ENCODE results near the gene PPP2R5A. TPM values are rescaled to one million over a fixed set of nuclear protein-coding genes. Genes with fewer than 3 reads are reported as not detected.
"Not testable (repeated sequence)": the region's sequence is repeated elsewhere in the genome, so short reads cannot be mapped to it uniquely, and the experiment has no call there.

The PPP2R5A gene
- polyA plus RNA-seq, 1 donor = 43.5 TPM

GRCh38 chr1:212286556-212287131 is 1.4 kb downstream of the PPP2R5A start:
- DNase-seq = peak in 1 of 2 donors; percentile 79
- 0% methylated on average over 1 of the region's 17 CpGs for WGBS (ENCODE audit: insufficient coverage, low lambda C conversion rate)
- H3K4me1 ChIP-seq (ENCODE audit: control insufficient read depth, insufficient read depth, low read length) = peaks cover 14% of the 10 kb centered on the region
- no peaks in the 10 kb centered on the region for H3K27me3 ChIP-seq (ENCODE audit: control insufficient read depth, insufficient read depth, low read length)
- no peaks in the 10 kb centered on the region for H3K9me3 ChIP-seq (ENCODE audit: control insufficient read depth, low read depth, low read length)
- no peaks in the 10 kb centered on the region for H3K36me3 ChIP-seq (ENCODE audit: control insufficient read depth, insufficient read depth, low read length)
- peak overlapping the region; percentile 92 for H3K4me3 ChIP-seq (ENCODE audit: low read length)
- peak overlapping the region; percentile 97 for H3K27ac ChIP-seq (ENCODE audit: low read length)

- DNase-seq = peak in 1 of 2 donors; percentile 11
Measured at GRCh38 chr1:212287261-212287895, 2.2 kb downstream of the PPP2R5A start.

GRCh38 chr1:212287995-212288394 is 2.8 kb downstream of the PPP2R5A start:
- peaks cover 17% of the 10 kb centered on the region for H3K4me1 ChIP-seq (ENCODE audit: control insufficient read depth, insufficient read depth, low read length)
- DNase-seq; H3K36me3 ChIP-seq (ENCODE audit: control insufficient read depth, insufficient read depth, low read length); H3K27me3 ChIP-seq (ENCODE audit: control insufficient read depth, insufficient read depth, low read length); H3K27ac ChIP-seq (ENCODE audit: low read length); H3K9me3 ChIP-seq (ENCODE audit: control insufficient read depth, low read depth, low read length): not testable (repeated sequence)
- WGBS (ENCODE audit: insufficient coverage, low lambda C conversion rate) = no CpG with 5 or more reads among the region's 9 CpGs
- peak overlapping the region; percentile 92 for H3K4me3 ChIP-seq (ENCODE audit: low read length)

More at GRCh38 chr1:212287261-212287895, 2.2 kb downstream of the PPP2R5A start:
- Histone ChIP-seq H3K4me1 (ENCODE audit: control insufficient read depth, insufficient read depth, low read length) (peaks cover 14% of the 10 kb centered on the region), H3K27ac (ENCODE audit: low read length) (peak overlapping the region; percentile 97), H3K4me3 (ENCODE audit: low read length) (peak overlapping the region; percentile 92), H3K9me3 (ENCODE audit: control insufficient read depth, low read depth, low read length) (no peaks in the 10 kb centered on the region), H3K36me3 (ENCODE audit: control insufficient read depth, insufficient read depth, low read length) (no peaks in the 10 kb centered on the region), H3K27me3 (ENCODE audit: control insufficient read depth, insufficient read depth, low read length) (no peaks in the 10 kb centered on the region)
- 36% methylated on average over 2 of the region's 3 CpGs for WGBS (ENCODE audit: insufficient coverage, low lambda C conversion rate)

GRCh38 chr1:212288615-212289014 is 3.4 kb downstream of the PPP2R5A start:
- no peaks in the 10 kb centered on the region for H3K9me3 ChIP-seq (ENCODE audit: control insufficient read depth, low read depth, low read length)
- H3K4me3 ChIP-seq (ENCODE audit: low read length) = no peak overlapping the region
- DNase-seq = peak in 1 of 2 donors; percentile 48
- peaks cover 21% of the 10 kb centered on the region for H3K4me1 ChIP-seq (ENCODE audit: control insufficient read depth, insufficient read depth, low read length)
- H3K27ac ChIP-seq (ENCODE audit: low read length) = no peak overlapping the region
- H3K36me3 ChIP-seq (ENCODE audit: control insufficient read depth, insufficient read depth, low read length) = no peaks in the 10 kb centered on the region
- H3K27me3 ChIP-seq (ENCODE audit: control insufficient read depth, insufficient read depth, low read length) = no peaks in the 10 kb centered on the region

- H3K4me3 ChIP-seq (ENCODE audit: low read length) = no peak overlapping the region
- no peaks in the 10 kb centered on the region for H3K36me3 ChIP-seq (ENCODE audit: control insufficient read depth, insufficient read depth, low read length)
- 49% methylated on average over 4 of the region's 4 CpGs for WGBS (ENCODE audit: insufficient coverage, low lambda C conversion rate)
- H3K4me1 ChIP-seq (ENCODE audit: control insufficient read depth, insufficient read depth, low read length) = peaks cover 18% of the 10 kb centered on the region
- H3K27ac ChIP-seq (ENCODE audit: low read length) = no peak overlapping the region
- no peaks in the 10 kb centered on the region for H3K9me3 ChIP-seq (ENCODE audit: control insufficient read depth, low read depth, low read length)
- no peak for DNase-seq
- no peaks in the 10 kb centered on the region for H3K27me3 ChIP-seq (ENCODE audit: control insufficient read depth, insufficient read depth, low read length)
Measured at GRCh38 chr1:212289262-212290077, 4.3 kb downstream of the PPP2R5A start.

- Histone ChIP-seq H3K27ac (ENCODE audit: low read length) (no peak overlapping the region), H3K36me3 (ENCODE audit: control insufficient read depth, insufficient read depth, low read length) (no peaks in the 10 kb centered on the region), H3K4me1 (ENCODE audit: control insufficient read depth, insufficient read depth, low read length) (peaks cover 18% of the 10 kb centered on the region), H3K4me3 (ENCODE audit: low read length) (no peak overlapping the region), H3K9me3 (ENCODE audit: control insufficient read depth, low read depth, low read length) (no peaks in the 10 kb centered on the region), H3K27me3 (ENCODE audit: control insufficient read depth, insufficient read depth, low read length) (no peaks in the 10 kb centered on the region)
- DNase-seq = no peak
Measured at GRCh38 chr1:212290608-212291007, 5.4 kb downstream of the PPP2R5A start.

- DNase-seq = peak; percentile 40 to 54
- Histone ChIP-seq H3K36me3 (ENCODE audit: control insufficient read depth, insufficient read depth, low read length) (no peaks in the 10 kb centered on the region), H3K4me1 (ENCODE audit: control insufficient read depth, insufficient read depth, low read length) (peaks cover 18% of the 10 kb centered on the region), H3K9me3 (ENCODE audit: control insufficient read depth, low read depth, low read length) (no peaks in the 10 kb centered on the region), H3K27me3 (ENCODE audit: control insufficient read depth, insufficient read depth, low read length) (no peaks in the 10 kb centered on the region), H3K27ac (ENCODE audit: low read length) (no peak overlapping the region), H3K4me3 (ENCODE audit: low read length) (no peak overlapping the region)
- 47% methylated on average over 3 of the region's 6 CpGs for WGBS (ENCODE audit: insufficient coverage, low lambda C conversion rate)
Measured at GRCh38 chr1:212291505-212292134, 6.4 kb downstream of the PPP2R5A start.

- Histone ChIP-seq H3K36me3 (ENCODE audit: control insufficient read depth, insufficient read depth, low read length) (no peaks in the 10 kb centered on the region), H3K4me1 (ENCODE audit: control insufficient read depth, insufficient read depth, low read length) (peaks cover 18% of the 10 kb centered on the region), H3K27ac (ENCODE audit: low read length) (no peak overlapping the region), H3K27me3 (ENCODE audit: control insufficient read depth, insufficient read depth, low read length) (no peaks in the 10 kb centered on the region), H3K4me3 (ENCODE audit: low read length) (no peak overlapping the region), H3K9me3 (ENCODE audit: control insufficient read depth, low read depth, low read length) (no peaks in the 10 kb centered on the region)
- 100% methylated on average over 1 of the region's 4 CpGs for WGBS (ENCODE audit: insufficient coverage, low lambda C conversion rate)
- no peak for DNase-seq
Measured at GRCh38 chr1:212292250-212293105, 7.3 kb downstream of the PPP2R5A start.

GRCh38 chr1:212293579-212293978 is 8.4 kb downstream of the PPP2R5A start:
- DNase-seq = peak in 1 of 2 donors; percentile 40
- no peak overlapping the region for H3K27ac ChIP-seq (ENCODE audit: low read length)
- H3K27me3 ChIP-seq (ENCODE audit: control insufficient read depth, insufficient read depth, low read length) = no peaks in the 10 kb centered on the region
- H3K9me3 ChIP-seq (ENCODE audit: control insufficient read depth, low read depth, low read length) = no peaks in the 10 kb centered on the region
- no CpG with 5 or more reads among the region's 1 CpG for WGBS (ENCODE audit: insufficient coverage, low lambda C conversion rate)
- H3K36me3 ChIP-seq (ENCODE audit: control insufficient read depth, insufficient read depth, low read length) = no peaks in the 10 kb centered on the region
- no peak overlapping the region for H3K4me3 ChIP-seq (ENCODE audit: low read length)
- peaks cover 11% of the 10 kb centered on the region for H3K4me1 ChIP-seq (ENCODE audit: control insufficient read depth, insufficient read depth, low read length)

GRCh38 chr1:212294983-212295382 is 9.8 kb downstream of the PPP2R5A start:
- no peak for DNase-seq
- WGBS (ENCODE audit: insufficient coverage, low lambda C conversion rate) = 83% methylated on average over 3 of the region's 3 CpGs
- peaks cover 8% of the 10 kb centered on the region for H3K4me1 ChIP-seq (ENCODE audit: control insufficient read depth, insufficient read depth, low read length)

More at GRCh38 chr1:212294983-212295382, 9.8 kb downstream of the PPP2R5A start:
- no peaks in the 10 kb centered on the region for H3K36me3 ChIP-seq (ENCODE audit: control insufficient read depth, insufficient read depth, low read length)
- no peak overlapping the region for H3K27ac ChIP-seq (ENCODE audit: low read length)
- H3K27me3 ChIP-seq (ENCODE audit: control insufficient read depth, insufficient read depth, low read length) = no peaks in the 10 kb centered on the region
- no peak overlapping the region for H3K4me3 ChIP-seq (ENCODE audit: low read length)
- H3K9me3 ChIP-seq (ENCODE audit: control insufficient read depth, low read depth, low read length) = no peaks in the 10 kb centered on the region

All from large intestine (tissue), 3 donors.